CD4-positive, CD25-positive, alpha-beta regulatory T cell (primary cell): ENCODE data around the gene MUSTN1. TPM values are rescaled to one million over a fixed set of nuclear protein-coding genes. Genes with fewer than 3 reads are reported as not detected.

Experiments
- ATAC-seq, 2 donors: fragments of 150-1000 bp; cut with Tn5 transposase; one replicate each; pipeline ENCODE4 v1.10.0; 2021; ENCODE audit warnings: low read depth in 2 of 2, moderate number of reproducible peaks in 2 of 2, moderate library complexity in 1 of 2
- DNase-seq, 3 donors: peaks; one replicate each; pipeline versions ENCODE4 v3.0.0 to v3.0.0-alpha.2; 2012 to 2022; ENCODE audit warnings: mixed read lengths in 1 of 3
- H3K27ac ChIP-seq: one replicate; pipeline ENCODE4 v1.7.0; 2013; ENCODE audit warnings: mild to moderate bottlenecking, low read length; ENCODE audit not compliant: insufficient read depth, poor library complexity, severe bottlenecking
- H3K27me3 ChIP-seq: one replicate; pipeline ENCODE4 v1.7.0; 2013; ENCODE audit warnings: low read length; ENCODE audit not compliant: control insufficient read depth, insufficient read depth
- H3K36me3 ChIP-seq: one replicate; pipeline ENCODE4 v1.7.0; 2013; ENCODE audit warnings: mild to moderate bottlenecking, low read length, moderate library complexity; ENCODE audit not compliant: control insufficient read depth, insufficient read depth
- H3K4me1 ChIP-seq: 2 replicates; pipeline ENCODE4 v1.7.0; 2013; ENCODE audit warnings: mild to moderate bottlenecking, low read length; ENCODE audit not compliant: insufficient read depth, control insufficient read depth, poor library complexity, severe bottlenecking
- H3K4me3 ChIP-seq: one replicate; pipeline ENCODE4 v1.7.0; 2013; ENCODE audit warnings: low read depth, mild to moderate bottlenecking, low read length, moderate library complexity
- H3K9me3 ChIP-seq, 2 experiments: 1 replicate in 1 of 2; 2 replicates in 1 of 2; pipeline ENCODE4 v1.7.0; 2013; ENCODE audit warnings: low read length in 2 of 2, mild to moderate bottlenecking in 1 of 2, moderate library complexity in 1 of 2; ENCODE audit not compliant: control insufficient read depth in 2 of 2
- H3K27ac Mint-ChIP-seq, 3 donors: one replicate each; pipeline ENCODE4 v1.8.0; 2020 to 2022; ENCODE audit warnings: mild to moderate bottlenecking in 3 of 3, mixed read lengths in 3 of 3, moderate library complexity in 2 of 3
- H3K27me3 Mint-ChIP-seq: one replicate; pipeline ENCODE4 v1.8.0; 2022; ENCODE audit warnings: mild to moderate bottlenecking, mixed read lengths
- H3K36me3 Mint-ChIP-seq: one replicate; pipeline ENCODE4 v1.8.0; 2020; ENCODE audit warnings: mixed read lengths
- H3K4me1 Mint-ChIP-seq, 4 donors: one replicate each; pipeline ENCODE4 v1.8.0; 2020 to 2022; ENCODE audit warnings: mixed read lengths in 4 of 4, mild to moderate bottlenecking in 1 of 4
- H3K4me3 Mint-ChIP-seq, 4 donors: one replicate each; pipeline ENCODE4 v1.8.0; 2020 to 2022; ENCODE audit warnings: mild to moderate bottlenecking in 4 of 4, mixed read lengths in 4 of 4, moderate library complexity in 3 of 4
- H3K9me3 Mint-ChIP-seq, 7 donors: one replicate each; pipeline ENCODE4 v1.8.0; 2020 to 2022; ENCODE audit warnings: mixed read lengths in 7 of 7, mild to moderate bottlenecking in 3 of 7, moderate library complexity in 2 of 7
- polyA plus RNA-seq, 4 donors: library from polyadenylated mRNA; unstranded; fragments of 300-500 nt; fragmentation: Illumina TruSeq; gene quantifications; one replicate each; pipeline ENCODE4 v1.2.3, GENCODE V29; 2021
- total RNA-seq: library from RNA; stranded (reverse); gene quantifications from one replicate; pipeline ENCODE4 v1.2.3, GENCODE V29; 2022

MUSTN1 gene
- total and polyA plus RNA-seq, 5 donors from 2014 or later: 1.2 to 13.8 TPM; not detected in 3

DNA sequence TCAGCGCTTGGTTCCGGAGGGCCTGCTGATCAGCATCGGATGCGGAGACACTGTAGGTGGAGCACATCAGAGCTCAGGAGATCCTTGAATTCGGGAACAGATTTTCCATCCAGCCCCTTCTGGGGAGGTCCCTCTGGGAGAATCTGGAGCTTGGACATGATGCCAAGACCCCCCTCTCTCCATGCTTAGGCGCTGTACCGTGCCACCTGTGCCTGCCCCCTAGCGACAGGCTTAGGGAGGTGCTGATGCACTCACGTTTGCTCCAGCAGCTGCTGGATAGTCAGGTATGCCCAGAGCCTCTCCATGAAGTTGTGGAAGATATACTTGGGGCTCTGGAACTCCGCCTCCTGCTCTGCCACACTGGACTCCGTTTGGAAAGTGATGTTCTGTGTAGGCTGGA is 14.1 kb downstream of the MUSTN1 start:
- H3K27me3 Mint-ChIP-seq: no peaks in the 10 kb centered on the region
- ATAC-seq: no peak
- H3K36me3 Mint-ChIP-seq: peaks cover 3% of the 10 kb centered on the region
- no peaks in the 10 kb centered on the region for H3K4me1 Mint-ChIP-seq
- Histone ChIP-seq H3K36me3 (peaks cover 13% of the 10 kb centered on the region), H3K27ac (no peak overlapping the region), H3K9me3 (no peaks in the 10 kb centered on the region), H3K27me3 (no peaks in the 10 kb centered on the region), H3K4me3 (no peak overlapping the region), H3K4me1 (no peaks in the 10 kb centered on the region)
- H3K9me3 Mint-ChIP-seq: no peaks in the 10 kb centered on the region
- peak in 1 of 3 donors; percentile 33 for DNase-seq
- no peak overlapping the region for H3K4me3 Mint-ChIP-seq
- H3K27ac Mint-ChIP-seq: no peak overlapping the region

DNA sequence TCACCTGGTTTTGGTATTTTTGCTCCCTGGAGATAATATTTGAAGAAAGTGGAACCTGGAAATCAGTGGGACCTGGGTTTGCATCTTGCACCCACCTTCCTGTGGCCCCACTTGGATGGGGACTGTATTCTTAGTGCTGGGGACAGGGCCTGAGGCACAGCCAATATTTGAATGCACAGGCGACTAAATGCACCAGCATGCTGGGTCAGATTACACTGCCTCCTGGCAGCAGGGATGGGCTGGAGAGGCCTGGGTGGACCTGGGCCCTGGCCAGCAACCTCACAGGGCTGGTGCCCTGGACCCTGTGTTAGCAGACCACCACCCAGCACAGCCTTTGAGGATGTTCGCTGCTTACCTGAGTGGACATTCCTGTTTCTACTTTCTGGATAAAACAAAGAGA is 14.9 kb downstream of the MUSTN1 start:
- Histone ChIP-seq H3K4me3 (no peak overlapping the region), H3K4me1 (no peaks in the 10 kb centered on the region), H3K27ac (no peak overlapping the region), H3K9me3 (no peaks in the 10 kb centered on the region), H3K27me3 (no peaks in the 10 kb centered on the region), H3K36me3 (peaks cover 13% of the 10 kb centered on the region)
- ATAC-seq: no peak
- no peak overlapping the region for H3K4me3 Mint-ChIP-seq
- no peak overlapping the region for H3K27ac Mint-ChIP-seq
- H3K27me3 Mint-ChIP-seq: no peaks in the 10 kb centered on the region
- no peaks in the 10 kb centered on the region for H3K9me3 Mint-ChIP-seq
- no peaks in the 10 kb centered on the region for H3K4me1 Mint-ChIP-seq
- H3K36me3 Mint-ChIP-seq: peaks cover 3% of the 10 kb centered on the region
- DNase-seq: no peak

DNA sequence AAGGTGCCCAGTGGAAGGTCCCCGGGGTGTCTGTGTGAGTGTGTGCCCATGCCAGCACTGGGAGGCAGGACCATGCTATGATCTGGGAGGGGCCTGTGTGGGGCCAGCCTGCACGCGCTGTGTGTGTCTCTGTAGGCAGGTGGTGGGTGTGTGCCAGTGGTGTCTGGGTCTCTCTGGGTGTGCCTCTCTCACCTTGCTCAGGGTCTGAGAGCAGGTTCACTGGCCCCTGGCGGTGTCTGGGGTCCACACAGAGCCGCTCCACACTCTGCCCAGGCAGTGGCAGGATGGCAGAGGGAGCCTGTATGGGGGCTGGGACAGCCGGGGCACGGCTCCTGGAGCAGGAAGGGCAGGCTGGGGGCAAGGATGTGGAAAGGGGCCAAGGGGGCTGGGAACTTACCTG is 17.0 kb downstream of the MUSTN1 start:
- no peaks in the 10 kb centered on the region for H3K4me1 ChIP-seq
- H3K4me3 ChIP-seq: no peak overlapping the region
- H3K27me3 ChIP-seq: no peaks in the 10 kb centered on the region
- Mint-ChIP-seq H3K27me3 (no peaks in the 10 kb centered on the region), H3K9me3 (no peaks in the 10 kb centered on the region), H3K27ac (peak overlapping the region in 1 of 3 donors; percentile 36), H3K36me3 (peaks cover 3% of the 10 kb centered on the region), H3K4me3 (no peak overlapping the region), H3K4me1 (no peaks in the 10 kb centered on the region)
- H3K9me3 ChIP-seq: no peaks in the 10 kb centered on the region
- DNase-seq (no peak), ATAC-seq (no peak)
- peaks cover 4% of the 10 kb centered on the region for H3K36me3 ChIP-seq
- no peak overlapping the region for H3K27ac ChIP-seq

DNA sequence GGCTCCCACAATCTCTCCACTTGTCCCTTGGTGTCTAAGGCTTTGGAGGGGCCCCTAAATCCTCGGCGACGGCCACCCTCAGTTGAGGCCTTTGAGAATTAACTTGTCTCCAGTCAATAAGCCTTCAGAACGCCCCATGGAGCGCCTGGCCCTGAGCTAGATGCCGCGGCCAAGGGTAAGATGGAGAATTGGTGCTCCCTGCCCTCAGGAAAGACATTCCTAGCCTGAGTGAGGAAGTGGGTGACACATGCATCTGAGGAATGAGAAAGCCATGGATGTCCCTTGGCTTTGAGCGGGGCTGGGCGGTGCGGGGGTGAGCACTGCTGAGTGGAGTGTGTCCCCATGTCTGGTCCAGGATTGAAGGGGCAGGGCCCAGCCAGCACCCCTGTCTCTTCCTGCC is 17.6 kb downstream of the MUSTN1 start:
- H3K4me3 Mint-ChIP-seq: no peak overlapping the region
- no peaks in the 10 kb centered on the region for H3K4me1 ChIP-seq
- H3K9me3 Mint-ChIP-seq: no peaks in the 10 kb centered on the region
- H3K36me3 Mint-ChIP-seq: peaks cover 3% of the 10 kb centered on the region
- H3K9me3 ChIP-seq: no peaks in the 10 kb centered on the region
- no peaks in the 10 kb centered on the region for H3K27me3 Mint-ChIP-seq
- no peak for DNase-seq
- no peak for ATAC-seq
- peaks cover 4% of the 10 kb centered on the region for H3K36me3 ChIP-seq
- no peak overlapping the region for H3K4me3 ChIP-seq
- H3K27ac ChIP-seq: no peak overlapping the region
- H3K27ac Mint-ChIP-seq: peak overlapping the region in 1 of 3 donors; percentile 43
- no peaks in the 10 kb centered on the region for H3K4me1 Mint-ChIP-seq
- no peaks in the 10 kb centered on the region for H3K27me3 ChIP-seq

DNA sequence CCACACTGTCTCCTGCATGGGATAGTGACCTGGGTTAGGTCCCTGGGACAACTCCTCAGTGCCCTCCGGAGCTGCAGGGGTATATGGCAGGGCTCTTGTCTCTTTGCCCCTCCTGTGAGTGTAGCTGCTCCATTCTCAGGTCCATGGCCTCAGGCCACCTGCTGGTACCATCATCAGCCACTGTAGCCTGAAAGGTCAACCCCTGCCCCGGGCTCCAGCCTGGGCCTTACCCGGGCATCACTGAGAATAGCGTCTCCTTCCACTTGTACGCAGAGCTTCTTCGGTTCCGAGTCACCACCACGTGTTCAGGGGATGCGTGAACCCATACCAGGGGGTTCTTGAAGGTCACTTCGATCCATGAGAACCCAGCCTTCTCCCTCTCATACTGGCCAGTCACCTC is 18.2 kb downstream of the MUSTN1 start:
- ATAC-seq (no peak), DNase-seq (no peak)
- Mint-ChIP-seq H3K27ac (no peak overlapping the region), H3K36me3 (peaks cover 3% of the 10 kb centered on the region), H3K9me3 (no peaks in the 10 kb centered on the region), H3K4me1 (no peaks in the 10 kb centered on the region), H3K4me3 (no peak overlapping the region), H3K27me3 (no peaks in the 10 kb centered on the region)
- Histone ChIP-seq H3K36me3 (peaks cover 4% of the 10 kb centered on the region), H3K4me3 (no peak overlapping the region), H3K27ac (no peak overlapping the region), H3K27me3 (no peaks in the 10 kb centered on the region), H3K4me1 (no peaks in the 10 kb centered on the region), H3K9me3 (no peaks in the 10 kb centered on the region)

DNA sequence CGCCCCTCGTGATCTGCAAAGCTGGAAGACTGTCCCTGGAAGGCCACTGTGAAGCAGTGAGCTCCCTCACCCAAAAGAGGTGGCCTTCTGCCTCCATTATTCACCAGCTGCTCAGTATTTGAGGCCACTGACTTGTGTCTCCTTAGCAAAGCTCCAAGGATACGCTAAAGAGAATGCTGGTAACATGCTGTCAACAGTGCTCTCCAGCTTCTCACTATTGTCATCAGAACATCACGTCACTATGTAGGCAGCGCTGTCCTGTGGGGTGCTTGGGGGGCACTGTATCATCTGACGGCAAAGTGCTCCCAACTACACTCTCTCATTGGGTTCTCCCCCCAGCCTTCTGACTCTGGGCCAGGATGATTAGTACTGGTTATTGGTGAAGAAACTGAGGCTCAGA is 18.6 kb downstream of the MUSTN1 start:
- H3K36me3 Mint-ChIP-seq: peaks cover 2% of the 10 kb centered on the region
- Histone ChIP-seq H3K4me1 (no peaks in the 10 kb centered on the region), H3K4me3 (no peak overlapping the region), H3K27me3 (no peaks in the 10 kb centered on the region), H3K27ac (no peak overlapping the region), H3K36me3 (peaks cover 4% of the 10 kb centered on the region), H3K9me3 (no peaks in the 10 kb centered on the region)
- no peaks in the 10 kb centered on the region for H3K9me3 Mint-ChIP-seq
- DNase-seq (no peak), ATAC-seq (no peak)
- no peak overlapping the region for H3K27ac Mint-ChIP-seq
- H3K4me3 Mint-ChIP-seq: no peak overlapping the region
- H3K4me1 Mint-ChIP-seq: no peaks in the 10 kb centered on the region
- no peaks in the 10 kb centered on the region for H3K27me3 Mint-ChIP-seq

DNA sequence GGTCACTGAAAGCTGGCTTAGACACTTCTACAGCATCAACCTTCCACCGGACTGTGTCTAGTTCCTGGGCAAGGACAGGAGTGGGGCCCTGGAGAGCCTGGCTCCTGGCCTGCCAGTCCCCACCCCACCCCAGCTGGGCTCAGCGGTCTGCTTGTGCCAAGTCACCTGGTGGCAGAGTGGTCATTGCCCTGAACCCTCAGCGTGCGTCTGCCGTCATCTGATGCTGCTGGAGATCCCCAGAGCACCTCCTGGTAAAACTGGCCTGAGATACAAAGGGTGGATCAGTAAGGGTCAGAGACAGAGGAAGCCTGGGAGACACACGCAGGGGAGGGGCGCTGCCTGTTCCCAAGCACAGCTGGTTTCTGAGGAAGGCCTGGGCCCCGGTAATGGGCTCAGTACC is 21.0 kb downstream of the MUSTN1 start:
- Mint-ChIP-seq H3K4me3 (no peak overlapping the region), H3K36me3 (no peaks in the 10 kb centered on the region), H3K9me3 (no peaks in the 10 kb centered on the region), H3K27ac (no peak overlapping the region), H3K4me1 (peaks cover 0 to 10% (median 4%) of the 10 kb centered on the region in 4 donors), H3K27me3 (no peaks in the 10 kb centered on the region)
- no peaks in the 10 kb centered on the region for H3K4me1 ChIP-seq
- ATAC-seq: no peak
- DNase-seq: no peak
- H3K27ac ChIP-seq: no peak overlapping the region
- H3K9me3 ChIP-seq: no peaks in the 10 kb centered on the region
- no peak overlapping the region for H3K4me3 ChIP-seq
- no peaks in the 10 kb centered on the region for H3K36me3 ChIP-seq
- no peaks in the 10 kb centered on the region for H3K27me3 ChIP-seq

DNA sequence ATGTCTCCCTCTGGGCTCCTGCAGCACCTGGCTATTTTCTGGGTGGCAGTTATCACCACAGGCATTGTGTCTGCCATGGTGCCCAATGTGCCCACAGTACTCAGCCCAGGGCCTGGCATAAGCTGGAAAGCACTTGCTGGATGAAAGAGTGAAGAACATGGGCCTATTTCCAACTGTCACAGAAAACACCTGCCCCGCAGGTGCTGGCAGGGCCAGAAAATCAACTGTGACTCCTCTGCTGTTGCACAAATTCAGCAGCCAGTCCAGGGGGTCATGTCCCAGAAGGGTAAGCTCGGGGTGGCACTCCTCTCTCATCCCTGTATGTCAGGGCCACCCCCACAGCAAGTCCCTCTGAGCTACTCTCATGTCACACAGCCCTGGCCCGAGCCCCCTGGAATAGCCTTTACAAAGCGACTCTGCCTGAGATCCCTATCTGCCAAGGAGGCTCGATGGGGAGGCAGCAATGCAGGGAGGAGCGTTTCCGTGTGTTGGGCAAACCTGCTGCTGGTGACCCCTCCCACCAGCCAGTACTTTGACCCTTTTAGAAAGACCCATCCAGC is 23.3 kb downstream of the MUSTN1 start:
- H3K27me3 ChIP-seq: no peaks in the 10 kb centered on the region
- DNase-seq (no peak), ATAC-seq (no peak)
- H3K4me3 Mint-ChIP-seq: no peak overlapping the region
- peaks cover 0 to 10% (median 4%) of the 10 kb centered on the region in 4 donors for H3K4me1 Mint-ChIP-seq
- no peak overlapping the region for H3K27ac ChIP-seq
- no peaks in the 10 kb centered on the region for H3K4me1 ChIP-seq
- no peaks in the 10 kb centered on the region for H3K27me3 Mint-ChIP-seq
- H3K4me3 ChIP-seq: no peak overlapping the region
- peaks cover 0 to 2% (median 0%) of the 10 kb centered on the region in 7 donors for H3K9me3 Mint-ChIP-seq
- H3K9me3 ChIP-seq: no peaks in the 10 kb centered on the region
- H3K36me3 Mint-ChIP-seq: no peaks in the 10 kb centered on the region
- H3K36me3 ChIP-seq: no peaks in the 10 kb centered on the region
- peak overlapping the region in 1 of 3 donors; percentile 36 for H3K27ac Mint-ChIP-seq
